ENCODE results near the gene NETO2. TPM values are rescaled to one million over a fixed set of nuclear protein-coding genes. Genes with fewer than 3 reads are reported as not detected.
A peak's percentile ranks its signal among the peaks of the same experiment; 100 is the strongest.

Gene NETO2
- polyA plus RNA-seq, 3 donors: 12.4 to 15.7 (median 14.3) TPM

DNA sequence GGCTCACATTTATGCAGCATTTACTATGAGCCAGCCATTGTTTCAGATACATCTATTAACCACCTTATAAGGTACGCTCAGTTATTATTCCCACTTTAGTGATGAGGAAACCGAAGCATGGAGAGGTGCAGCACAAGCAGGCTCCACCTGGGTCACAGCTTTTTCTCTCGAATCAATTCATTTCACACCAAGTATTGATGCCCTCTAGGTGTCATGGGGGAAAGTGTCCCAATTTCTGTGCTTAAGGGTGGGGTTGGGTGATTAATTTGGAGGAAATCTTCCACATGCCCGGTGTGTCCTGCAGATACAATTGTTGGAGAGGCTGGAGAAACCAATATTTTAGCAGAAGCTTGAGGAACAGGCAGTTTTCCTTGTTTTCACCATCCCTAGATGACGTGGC lies 107.5 kb downstream of the NETO2 start:
- Mint-ChIP-seq H3K27ac (no peak overlapping the region), H3K4me1 (peaks cover 6% of the 10 kb centered on the region), H3K36me3 (no peaks in the 10 kb centered on the region), H3K27me3 (ENCODE audit: low read depth in 3 of 3) (peaks cover 3 to 6% (median 6%) of the 10 kb centered on the region in 3 donors), H3K4me3 (no peak overlapping the region), H3K9me3 (peaks cover 0 to 5% (median 0%) of the 10 kb centered on the region in 7 donors)
- H3K9ac ChIP-seq (ENCODE audit: insufficient read depth, low read length, poor library complexity, severe bottlenecking): no peak overlapping the region
- TF ChIP-seq, protein P1, sequence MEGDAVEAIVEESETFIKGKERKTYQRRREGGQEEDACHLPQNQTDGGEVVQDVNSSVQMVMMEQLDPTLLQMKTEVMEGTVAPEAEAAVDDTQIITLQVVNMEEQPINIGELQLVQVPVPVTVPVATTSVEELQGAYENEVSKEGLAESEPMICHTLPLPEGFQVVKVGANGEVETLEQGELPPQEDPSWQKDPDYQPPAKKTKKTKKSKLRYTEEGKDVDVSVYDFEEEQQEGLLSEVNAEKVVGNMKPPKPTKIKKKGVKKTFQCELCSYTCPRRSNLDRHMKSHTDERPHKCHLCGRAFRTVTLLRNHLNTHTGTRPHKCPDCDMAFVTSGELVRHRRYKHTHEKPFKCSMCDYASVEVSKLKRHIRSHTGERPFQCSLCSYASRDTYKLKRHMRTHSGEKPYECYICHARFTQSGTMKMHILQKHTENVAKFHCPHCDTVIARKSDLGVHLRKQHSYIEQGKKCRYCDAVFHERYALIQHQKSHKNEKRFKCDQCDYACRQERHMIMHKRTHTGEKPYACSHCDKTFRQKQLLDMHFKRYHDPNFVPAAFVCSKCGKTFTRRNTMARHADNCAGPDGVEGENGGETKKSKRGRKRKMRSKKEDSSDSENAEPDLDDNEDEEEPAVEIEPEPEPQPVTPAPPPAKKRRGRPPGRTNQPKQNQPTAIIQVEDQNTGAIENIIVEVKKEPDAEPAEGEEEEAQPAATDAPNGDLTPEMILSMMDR (IDR thresholded peaks at IDR 0.05): no peak
- 89% methylated on average over 2 of the region's 5 CpGs for WGBS (ENCODE audit: insufficient coverage)
- intact Hi-C loops (cut with micrococcal nuclease): loop anchor here (5.0 to 10.0 kb wide), 5 partner anchors 61 to 1131 kb away; partner anchors contain the start of genes DNAJA2 (in 2 of the 2), ABCC12 (in 1 of the 2) and NETO2 (in 1 of the 2)
- no peak overlapping the region for H3K4me3 ChIP-seq (replicated peaks in 1 of 3; ENCODE audit: low read depth in 2 of 3, low read length in 3 of 3)
- no peak overlapping the region for H2AFZ ChIP-seq (ENCODE audit: insufficient read depth, low read depth, low read length, poor library complexity, severe bottlenecking)
- peaks cover 0 to 2% of the 10 kb centered on the region in 2 donors for H3K27me3 ChIP-seq (ENCODE audit: control insufficient read depth in 2 of 2, insufficient read depth in 2 of 2, low read length in 2 of 2)
- no peak for DNase-seq
- no peaks in the 10 kb centered on the region for H3K9me3 ChIP-seq (replicated peaks in 1 of 2; ENCODE audit: control insufficient read depth in 1 of 2, insufficient read depth in 1 of 2, low read length in 2 of 2)
- no peak overlapping the region for H3K27ac ChIP-seq (ENCODE audit: low read depth in 1 of 2, low read length in 2 of 2)
- H4K20me1 ChIP-seq (ENCODE audit: insufficient read depth, low read length): no peaks in the 10 kb centered on the region
- no peaks in the 10 kb centered on the region for H3K79me2 ChIP-seq (ENCODE audit: insufficient read depth, low read length)
- H3K4me1 ChIP-seq (ENCODE audit: control insufficient read depth in 1 of 2, insufficient read depth in 2 of 2, low read length in 2 of 2): peaks cover 6 to 7% of the 10 kb centered on the region in 2 donors
- no peaks in the 10 kb centered on the region for H3K36me3 ChIP-seq (replicated peaks in 1 of 2; ENCODE audit: control insufficient read depth in 1 of 2, insufficient read depth in 2 of 2, low read length in 2 of 2)
- H3K4me2 ChIP-seq (replicated peaks; ENCODE audit: extremely low read depth, low read length, poor library complexity, severe bottlenecking): no peak overlapping the region

GRCh38 chr16:47035436-47035835 lies 108.3 kb downstream of the NETO2 start:
- H3K27ac Mint-ChIP-seq: peak overlapping the region in 1 of 7 donors; percentile 16
- no peak overlapping the region for H3K4me3 Mint-ChIP-seq
- no peak overlapping the region for H3K4me2 ChIP-seq (replicated peaks; ENCODE audit: extremely low read depth, low read length, poor library complexity, severe bottlenecking)
- H3K79me2 ChIP-seq (ENCODE audit: insufficient read depth, low read length): no peaks in the 10 kb centered on the region
- H3K9me3 Mint-ChIP-seq: peaks cover 0 to 5% (median 0%) of the 10 kb centered on the region in 7 donors
- H3K4me3 ChIP-seq (replicated peaks in 1 of 3; ENCODE audit: low read depth in 2 of 3, low read length in 3 of 3): no peak overlapping the region
- DNase-seq: no peak
- H3K9me3 ChIP-seq (replicated peaks in 1 of 2; ENCODE audit: control insufficient read depth in 1 of 2, insufficient read depth in 1 of 2, low read length in 2 of 2): no peaks in the 10 kb centered on the region
- no peaks in the 10 kb centered on the region for H4K20me1 ChIP-seq (ENCODE audit: insufficient read depth, low read length)
- peaks cover 6 to 7% of the 10 kb centered on the region in 2 donors for H3K4me1 ChIP-seq (ENCODE audit: control insufficient read depth in 1 of 2, insufficient read depth in 2 of 2, low read length in 2 of 2)
- H3K27ac ChIP-seq (ENCODE audit: low read depth in 1 of 2, low read length in 2 of 2): no peak overlapping the region
- H3K27me3 Mint-ChIP-seq (ENCODE audit: low read depth in 3 of 3): peaks cover 3 to 6% (median 6%) of the 10 kb centered on the region in 3 donors
- intact Hi-C loops (cut with micrococcal nuclease): loop anchor here (5.0 to 10.0 kb wide), 5 partner anchors 61 to 1132 kb away; partner anchors contain the start of genes DNAJA2 (in 2 of the 2), ABCC12 (in 1 of the 2) and NETO2 (in 1 of the 2)
- H3K36me3 ChIP-seq (replicated peaks in 1 of 2; ENCODE audit: control insufficient read depth in 1 of 2, insufficient read depth in 2 of 2, low read length in 2 of 2): no peaks in the 10 kb centered on the region
- peaks cover 0 to 2% of the 10 kb centered on the region in 2 donors for H3K27me3 ChIP-seq (ENCODE audit: control insufficient read depth in 2 of 2, insufficient read depth in 2 of 2, low read length in 2 of 2)
- peaks cover 6% of the 10 kb centered on the region for H3K4me1 Mint-ChIP-seq
- no peaks in the 10 kb centered on the region for H3K36me3 Mint-ChIP-seq
- TF ChIP-seq, protein P1 (IDR thresholded peaks at IDR 0.05): no peak
- no peak overlapping the region for H2AFZ ChIP-seq (ENCODE audit: insufficient read depth, low read depth, low read length, poor library complexity, severe bottlenecking)
- 93% methylated on average over 4 of the region's 8 CpGs for WGBS (ENCODE audit: insufficient coverage)
- H3K9ac ChIP-seq (ENCODE audit: insufficient read depth, low read length, poor library complexity, severe bottlenecking): no peak overlapping the region

Measured in CD14-positive monocyte (primary cell).